Measurements from ENCODE around the gene DLG2. TPM values are rescaled to one million over a fixed set of nuclear protein-coding genes. Genes with fewer than 3 reads are reported as not detected.

The DLG2 gene
- total RNA-seq, 1 experiment from 2014 or later = 17.5 TPM

DNA sequence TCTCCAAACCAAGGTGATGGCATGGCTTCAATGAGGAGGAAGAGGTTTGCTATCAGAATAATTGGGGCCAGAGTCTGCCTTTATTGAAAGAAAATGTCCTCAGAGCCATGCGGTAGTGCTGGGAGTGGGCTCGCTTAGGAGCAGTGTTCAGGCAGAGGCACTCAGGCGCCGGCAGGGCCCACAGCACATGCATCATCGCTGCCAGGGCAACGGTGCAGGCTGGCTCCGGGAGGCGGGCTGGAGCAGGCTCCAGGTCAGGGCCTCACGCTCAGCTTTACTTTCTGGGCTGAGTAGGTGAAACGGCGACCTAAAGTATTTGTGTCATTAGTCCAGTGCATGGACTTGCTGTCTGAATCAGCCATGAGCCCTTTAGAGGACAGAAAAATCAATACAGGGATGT is 2171.1 kb downstream of the DLG2 start:
- Mint-ChIP-seq H3K4me3 (no peak overlapping the region), H3K9me3 (no peaks in the 10 kb centered on the region), H3K27me3 (ENCODE audit: low read depth) (no peaks in the 10 kb centered on the region), H3K27ac (no peak overlapping the region), H3K36me3 (0 out of 2 replicates have a peak, but pooled peaks cover 3% of the 10 kb centered on the region), H3K4me1 (peaks cover 23% of the 10 kb centered on the region)
- ChIA-PET POLR2A (no interaction called here), CTCF (interaction anchor here (0.7 kb wide), 1 partner anchor 150 kb away, joined by 3 read pairs; no protein-coding TSS in a partner anchor)
- TF ChIP-seq, protein P1, sequence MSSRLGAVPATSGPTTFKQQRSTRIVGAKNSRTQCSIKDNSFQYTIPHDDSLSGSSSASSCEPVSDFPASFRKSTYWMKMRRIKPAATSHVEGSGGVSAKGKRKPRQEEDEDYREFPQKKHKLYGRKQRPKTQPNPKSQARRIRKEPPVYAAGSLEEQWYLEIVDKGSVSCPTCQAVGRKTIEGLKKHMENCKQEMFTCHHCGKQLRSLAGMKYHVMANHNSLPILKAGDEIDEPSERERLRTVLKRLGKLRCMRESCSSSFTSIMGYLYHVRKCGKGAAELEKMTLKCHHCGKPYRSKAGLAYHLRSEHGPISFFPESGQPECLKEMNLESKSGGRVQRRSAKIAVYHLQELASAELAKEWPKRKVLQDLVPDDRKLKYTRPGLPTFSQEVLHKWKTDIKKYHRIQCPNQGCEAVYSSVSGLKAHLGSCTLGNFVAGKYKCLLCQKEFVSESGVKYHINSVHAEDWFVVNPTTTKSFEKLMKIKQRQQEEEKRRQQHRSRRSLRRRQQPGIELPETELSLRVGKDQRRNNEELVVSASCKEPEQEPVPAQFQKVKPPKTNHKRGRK (CRISPR knock-in tag; IDR thresholded peaks at IDR 0.05; ENCODE audit: borderline replicate concordance) = no peak
- TF ChIP-seq, protein P2, sequence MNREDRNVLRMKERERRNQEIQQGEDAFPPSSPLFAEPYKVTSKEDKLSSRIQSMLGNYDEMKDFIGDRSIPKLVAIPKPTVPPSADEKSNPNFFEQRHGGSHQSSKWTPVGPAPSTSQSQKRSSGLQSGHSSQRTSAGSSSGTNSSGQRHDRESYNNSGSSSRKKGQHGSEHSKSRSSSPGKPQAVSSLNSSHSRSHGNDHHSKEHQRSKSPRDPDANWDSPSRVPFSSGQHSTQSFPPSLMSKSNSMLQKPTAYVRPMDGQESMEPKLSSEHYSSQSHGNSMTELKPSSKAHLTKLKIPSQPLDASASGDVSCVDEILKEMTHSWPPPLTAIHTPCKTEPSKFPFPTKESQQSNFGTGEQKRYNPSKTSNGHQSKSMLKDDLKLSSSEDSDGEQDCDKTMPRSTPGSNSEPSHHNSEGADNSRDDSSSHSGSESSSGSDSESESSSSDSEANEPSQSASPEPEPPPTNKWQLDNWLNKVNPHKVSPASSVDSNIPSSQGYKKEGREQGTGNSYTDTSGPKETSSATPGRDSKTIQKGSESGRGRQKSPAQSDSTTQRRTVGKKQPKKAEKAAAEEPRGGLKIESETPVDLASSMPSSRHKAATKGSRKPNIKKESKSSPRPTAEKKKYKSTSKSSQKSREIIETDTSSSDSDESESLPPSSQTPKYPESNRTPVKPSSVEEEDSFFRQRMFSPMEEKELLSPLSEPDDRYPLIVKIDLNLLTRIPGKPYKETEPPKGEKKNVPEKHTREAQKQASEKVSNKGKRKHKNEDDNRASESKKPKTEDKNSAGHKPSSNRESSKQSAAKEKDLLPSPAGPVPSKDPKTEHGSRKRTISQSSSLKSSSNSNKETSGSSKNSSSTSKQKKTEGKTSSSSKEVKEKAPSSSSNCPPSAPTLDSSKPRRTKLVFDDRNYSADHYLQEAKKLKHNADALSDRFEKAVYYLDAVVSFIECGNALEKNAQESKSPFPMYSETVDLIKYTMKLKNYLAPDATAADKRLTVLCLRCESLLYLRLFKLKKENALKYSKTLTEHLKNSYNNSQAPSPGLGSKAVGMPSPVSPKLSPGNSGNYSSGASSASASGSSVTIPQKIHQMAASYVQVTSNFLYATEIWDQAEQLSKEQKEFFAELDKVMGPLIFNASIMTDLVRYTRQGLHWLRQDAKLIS (CRISPR knock-in tag; IDR thresholded peaks at IDR 0.05; ENCODE audit: borderline replicate concordance) = no peak
- TF ChIP-seq, protein P3, sequence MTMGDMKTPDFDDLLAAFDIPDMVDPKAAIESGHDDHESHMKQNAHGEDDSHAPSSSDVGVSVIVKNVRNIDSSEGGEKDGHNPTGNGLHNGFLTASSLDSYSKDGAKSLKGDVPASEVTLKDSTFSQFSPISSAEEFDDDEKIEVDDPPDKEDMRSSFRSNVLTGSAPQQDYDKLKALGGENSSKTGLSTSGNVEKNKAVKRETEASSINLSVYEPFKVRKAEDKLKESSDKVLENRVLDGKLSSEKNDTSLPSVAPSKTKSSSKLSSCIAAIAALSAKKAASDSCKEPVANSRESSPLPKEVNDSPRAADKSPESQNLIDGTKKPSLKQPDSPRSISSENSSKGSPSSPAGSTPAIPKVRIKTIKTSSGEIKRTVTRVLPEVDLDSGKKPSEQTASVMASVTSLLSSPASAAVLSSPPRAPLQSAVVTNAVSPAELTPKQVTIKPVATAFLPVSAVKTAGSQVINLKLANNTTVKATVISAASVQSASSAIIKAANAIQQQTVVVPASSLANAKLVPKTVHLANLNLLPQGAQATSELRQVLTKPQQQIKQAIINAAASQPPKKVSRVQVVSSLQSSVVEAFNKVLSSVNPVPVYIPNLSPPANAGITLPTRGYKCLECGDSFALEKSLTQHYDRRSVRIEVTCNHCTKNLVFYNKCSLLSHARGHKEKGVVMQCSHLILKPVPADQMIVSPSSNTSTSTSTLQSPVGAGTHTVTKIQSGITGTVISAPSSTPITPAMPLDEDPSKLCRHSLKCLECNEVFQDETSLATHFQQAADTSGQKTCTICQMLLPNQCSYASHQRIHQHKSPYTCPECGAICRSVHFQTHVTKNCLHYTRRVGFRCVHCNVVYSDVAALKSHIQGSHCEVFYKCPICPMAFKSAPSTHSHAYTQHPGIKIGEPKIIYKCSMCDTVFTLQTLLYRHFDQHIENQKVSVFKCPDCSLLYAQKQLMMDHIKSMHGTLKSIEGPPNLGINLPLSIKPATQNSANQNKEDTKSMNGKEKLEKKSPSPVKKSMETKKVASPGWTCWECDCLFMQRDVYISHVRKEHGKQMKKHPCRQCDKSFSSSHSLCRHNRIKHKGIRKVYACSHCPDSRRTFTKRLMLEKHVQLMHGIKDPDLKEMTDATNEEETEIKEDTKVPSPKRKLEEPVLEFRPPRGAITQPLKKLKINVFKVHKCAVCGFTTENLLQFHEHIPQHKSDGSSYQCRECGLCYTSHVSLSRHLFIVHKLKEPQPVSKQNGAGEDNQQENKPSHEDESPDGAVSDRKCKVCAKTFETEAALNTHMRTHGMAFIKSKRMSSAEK (CRISPR knock-in tag; IDR thresholded peaks at IDR 0.05; ENCODE audit: borderline replicate concordance) = no peak
- TF ChIP-seq GTF2I (CRISPR knock-in tag; conservative IDR thresholded peaks at IDR 0.05) = no peak
- DNase-seq (ENCODE audit: low spot score) = peak; percentile 50
- peak; percentile 97 for ATAC-seq

DNA sequence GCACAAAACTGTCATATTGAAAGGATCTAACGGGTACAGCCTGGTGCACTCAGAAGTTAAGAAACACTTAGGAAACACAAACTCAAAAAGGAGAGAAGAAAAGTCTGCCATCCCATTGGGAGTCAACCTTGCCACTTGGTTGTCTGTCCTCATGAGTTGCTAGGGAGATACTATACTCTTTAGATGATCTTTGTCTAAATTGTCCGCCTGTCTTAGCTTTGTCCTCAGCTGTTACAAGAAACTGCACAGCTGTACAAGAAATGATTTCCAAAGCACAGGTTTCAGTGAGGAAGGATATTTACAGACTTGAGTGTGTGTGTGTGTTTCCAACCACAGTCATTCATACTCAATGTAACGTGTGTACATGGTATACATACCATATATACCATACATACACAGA is 2171.8 kb downstream of the DLG2 start:
- Mint-ChIP-seq H3K9me3 (no peaks in the 10 kb centered on the region), H3K27me3 (ENCODE audit: low read depth) (no peaks in the 10 kb centered on the region), H3K4me1 (peaks cover 23% of the 10 kb centered on the region), H3K27ac (no peak overlapping the region), H3K4me3 (no peak overlapping the region), H3K36me3 (0 out of 2 replicates have a peak, but pooled peaks cover 3% of the 10 kb centered on the region)
- CTCF ChIA-PET = interaction anchor here (0.6 to 0.7 kb wide), 2 partner anchors 115 to 149 kb away, joined by 3 read pairs; no protein-coding TSS in a partner anchor
- DNase-seq (ENCODE audit: low spot score) (no peak), ATAC-seq (no peak)
- TF ChIP-seq, protein P4, sequence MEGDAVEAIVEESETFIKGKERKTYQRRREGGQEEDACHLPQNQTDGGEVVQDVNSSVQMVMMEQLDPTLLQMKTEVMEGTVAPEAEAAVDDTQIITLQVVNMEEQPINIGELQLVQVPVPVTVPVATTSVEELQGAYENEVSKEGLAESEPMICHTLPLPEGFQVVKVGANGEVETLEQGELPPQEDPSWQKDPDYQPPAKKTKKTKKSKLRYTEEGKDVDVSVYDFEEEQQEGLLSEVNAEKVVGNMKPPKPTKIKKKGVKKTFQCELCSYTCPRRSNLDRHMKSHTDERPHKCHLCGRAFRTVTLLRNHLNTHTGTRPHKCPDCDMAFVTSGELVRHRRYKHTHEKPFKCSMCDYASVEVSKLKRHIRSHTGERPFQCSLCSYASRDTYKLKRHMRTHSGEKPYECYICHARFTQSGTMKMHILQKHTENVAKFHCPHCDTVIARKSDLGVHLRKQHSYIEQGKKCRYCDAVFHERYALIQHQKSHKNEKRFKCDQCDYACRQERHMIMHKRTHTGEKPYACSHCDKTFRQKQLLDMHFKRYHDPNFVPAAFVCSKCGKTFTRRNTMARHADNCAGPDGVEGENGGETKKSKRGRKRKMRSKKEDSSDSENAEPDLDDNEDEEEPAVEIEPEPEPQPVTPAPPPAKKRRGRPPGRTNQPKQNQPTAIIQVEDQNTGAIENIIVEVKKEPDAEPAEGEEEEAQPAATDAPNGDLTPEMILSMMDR (IDR thresholded peaks at IDR 0.05) = no peak
- TF ChIP-seq, protein P1 (CRISPR knock-in tag; IDR thresholded peaks at IDR 0.05; ENCODE audit: borderline replicate concordance) = no peak
- TF ChIP-seq ZNF232 (CRISPR knock-in tag; IDR thresholded peaks at IDR 0.05) (no peak), ZNF121 (CRISPR knock-in tag; IDR thresholded peaks at IDR 0.05) (no peak)
- TF ChIP-seq, protein P5, sequence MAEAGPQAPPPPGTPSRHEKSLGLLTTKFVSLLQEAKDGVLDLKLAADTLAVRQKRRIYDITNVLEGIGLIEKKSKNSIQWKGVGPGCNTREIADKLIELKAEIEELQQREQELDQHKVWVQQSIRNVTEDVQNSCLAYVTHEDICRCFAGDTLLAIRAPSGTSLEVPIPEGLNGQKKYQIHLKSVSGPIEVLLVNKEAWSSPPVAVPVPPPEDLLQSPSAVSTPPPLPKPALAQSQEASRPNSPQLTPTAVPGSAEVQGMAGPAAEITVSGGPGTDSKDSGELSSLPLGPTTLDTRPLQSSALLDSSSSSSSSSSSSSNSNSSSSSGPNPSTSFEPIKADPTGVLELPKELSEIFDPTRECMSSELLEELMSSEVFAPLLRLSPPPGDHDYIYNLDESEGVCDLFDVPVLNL (CRISPR knock-in tag; IDR thresholded peaks at IDR 0.05; ENCODE audit: borderline replicate concordance, low read depth) = no peak
- POLR2A ChIA-PET = no interaction called here

Data from WTC11 (cell line).